ENCODE results near the gene PTGER1.
A peak's percentile ranks its signal among the peaks of the same experiment; 100 is the strongest.

Gene PTGER1

GRCh38 chr19:14472202-14472938 is 2.8 kb downstream of the PTGER1 start:
- no CpG with 5 or more reads among the region's 66 CpGs for WGBS, 2 donors (ENCODE audit: extremely low coverage in 2 of 2, insufficient read length in 2 of 2, insufficient replicate concordance in 1 of 2)
- Histone ChIP-seq H2BK12ac (ENCODE audit: low read length) (no peak overlapping the region), H3K27me3 (ENCODE audit: control insufficient read depth in 3 of 3, insufficient read depth in 3 of 3, low read depth in 1 of 3, low read length in 3 of 3) (peaks cover 0 to 6% (median 0%) of the 10 kb centered on the region in 3 experiments), H3K4me3 (ENCODE audit: low read length in 2 of 2) (peak overlapping the region in 1 of 2 donors; percentile 58), H2BK120ac (ENCODE audit: low read depth, low read length) (no peak overlapping the region), H4K91ac (ENCODE audit: low read depth, low read length, poor library complexity) (peak overlapping the region; percentile 72), H3K18ac (ENCODE audit: low read length) (peak overlapping the region; percentile 99), H3K4ac (ENCODE audit: low read length) (peak overlapping the region; percentile 23), H2AK5ac (ENCODE audit: low read depth, low read length) (peak overlapping the region; percentile 99), H2AFZ (ENCODE audit: low read length) (peak overlapping the region; percentile 76), H3K9me3 (replicated peaks in 1 of 2; ENCODE audit: control insufficient read depth in 2 of 2, insufficient read depth in 1 of 2, low read depth in 1 of 2, low read length in 2 of 2) (no peaks in the 10 kb centered on the region), H2BK5ac (ENCODE audit: low read length) (peak overlapping the region; percentile 96), H3K23ac (ENCODE audit: low read depth, low read length, poor library complexity) (peak overlapping the region; percentile 95), H3K36me3 (replicated peaks in 1 of 2; ENCODE audit: control insufficient read depth in 2 of 2, insufficient read depth in 2 of 2, low read length in 2 of 2) (peaks cover 21 to 35% of the 10 kb centered on the region in 2 donors), H3K14ac (ENCODE audit: low read length) (peak overlapping the region; percentile 38), H3K9ac (ENCODE audit: low read depth, low read length, poor library complexity) (peak overlapping the region; percentile 81), H3K27ac (replicated peaks; ENCODE audit: low read length) (no peak overlapping the region), H2BK15ac (ENCODE audit: low read length) (peak overlapping the region; percentile 98), H3K4me1 (ENCODE audit: control insufficient read depth in 2 of 2, insufficient read depth in 1 of 2, low read depth in 1 of 2, low read length in 2 of 2) (peaks cover 2 to 18% of the 10 kb centered on the region in 2 donors), H4K8ac (ENCODE audit: low read depth, low read length) (peak overlapping the region; percentile 43), H3K4me2 (ENCODE audit: insufficient read depth, low read length, poor library complexity, severe bottlenecking) (peak overlapping the region; percentile 83), H3K79me1 (ENCODE audit: low read depth, low read length) (no peaks in the 10 kb centered on the region)
- DNase-seq (ENCODE audit: low spot score), result peak; percentile 74

- Histone ChIP-seq H3K23ac (ENCODE audit: low read depth, low read length, poor library complexity) (peak overlapping the region; percentile 95), H2BK15ac (ENCODE audit: low read length) (no peak overlapping the region), H3K79me1 (ENCODE audit: low read depth, low read length) (no peaks in the 10 kb centered on the region), H3K4me3 (ENCODE audit: low read length in 2 of 2) (no peak overlapping the region), H3K27me3 (ENCODE audit: control insufficient read depth in 3 of 3, insufficient read depth in 3 of 3, low read depth in 1 of 3, low read length in 3 of 3) (peaks cover 0 to 6% (median 0%) of the 10 kb centered on the region in 3 experiments), H3K18ac (ENCODE audit: low read length) (peak overlapping the region; percentile 99), H3K4me1 (ENCODE audit: control insufficient read depth in 2 of 2, insufficient read depth in 1 of 2, low read depth in 1 of 2, low read length in 2 of 2) (peaks cover 2 to 18% of the 10 kb centered on the region in 2 donors), H4K91ac (ENCODE audit: low read depth, low read length, poor library complexity) (no peak overlapping the region), H3K9ac (ENCODE audit: low read depth, low read length, poor library complexity) (no peak overlapping the region), H2BK12ac (ENCODE audit: low read length) (no peak overlapping the region), H3K14ac (ENCODE audit: low read length) (no peak overlapping the region), H2AFZ (ENCODE audit: low read length) (peak overlapping the region; percentile 29), H2AK5ac (ENCODE audit: low read depth, low read length) (peak overlapping the region; percentile 81), H2BK120ac (ENCODE audit: low read depth, low read length) (no peak overlapping the region), H3K4me2 (ENCODE audit: insufficient read depth, low read length, poor library complexity, severe bottlenecking) (no peak overlapping the region), H3K36me3 (replicated peaks in 1 of 2; ENCODE audit: control insufficient read depth in 2 of 2, insufficient read depth in 2 of 2, low read length in 2 of 2) (peaks cover 21 to 38% of the 10 kb centered on the region in 2 donors), H3K27ac (replicated peaks; ENCODE audit: low read length) (no peak overlapping the region), H4K8ac (ENCODE audit: low read depth, low read length) (no peak overlapping the region), H3K9me3 (replicated peaks in 1 of 2; ENCODE audit: control insufficient read depth in 2 of 2, insufficient read depth in 1 of 2, low read depth in 1 of 2, low read length in 2 of 2) (no peaks in the 10 kb centered on the region), H2BK5ac (ENCODE audit: low read length) (no peak overlapping the region), H3K4ac (ENCODE audit: low read length) (no peak overlapping the region)
- DNase-seq (ENCODE audit: low spot score), result no peak
- WGBS, 2 donors (ENCODE audit: extremely low coverage in 2 of 2, insufficient read length in 2 of 2, insufficient replicate concordance in 1 of 2), result no CpG with 5 or more reads among the region's 46 CpGs
These were observed 3.5 kb downstream of the PTGER1 start for GRCh38 chr19:14471436-14472187.

GRCh38 chr19:14470031-14470876 is 4.9 kb downstream of the PTGER1 start:
- Histone ChIP-seq H3K36me3 (replicated peaks in 1 of 2; ENCODE audit: control insufficient read depth in 2 of 2, insufficient read depth in 2 of 2, low read length in 2 of 2) (peaks cover 21 to 47% of the 10 kb centered on the region in 2 donors), H2BK5ac (ENCODE audit: low read length) (no peak overlapping the region), H3K4me1 (ENCODE audit: control insufficient read depth in 2 of 2, insufficient read depth in 1 of 2, low read depth in 1 of 2, low read length in 2 of 2) (peaks cover 2 to 11% of the 10 kb centered on the region in 2 donors), H2BK12ac (ENCODE audit: low read length) (no peak overlapping the region), H2BK120ac (ENCODE audit: low read depth, low read length) (no peak overlapping the region), H3K18ac (ENCODE audit: low read length) (no peak overlapping the region), H2AFZ (ENCODE audit: low read length) (no peak overlapping the region), H3K27ac (replicated peaks; ENCODE audit: low read length) (no peak overlapping the region), H3K4me3 (ENCODE audit: low read length in 2 of 2) (no peak overlapping the region), H3K27me3 (ENCODE audit: control insufficient read depth in 3 of 3, insufficient read depth in 3 of 3, low read depth in 1 of 3, low read length in 3 of 3) (peaks cover 0 to 6% (median 0%) of the 10 kb centered on the region in 3 experiments), H4K8ac (ENCODE audit: low read depth, low read length) (no peak overlapping the region), H3K4ac (ENCODE audit: low read length) (no peak overlapping the region), H3K79me1 (ENCODE audit: low read depth, low read length) (no peaks in the 10 kb centered on the region), H2AK5ac (ENCODE audit: low read depth, low read length) (no peak overlapping the region), H4K91ac (ENCODE audit: low read depth, low read length, poor library complexity) (no peak overlapping the region), H3K14ac (ENCODE audit: low read length) (no peak overlapping the region), H2BK15ac (ENCODE audit: low read length) (no peak overlapping the region), H3K23ac (ENCODE audit: low read depth, low read length, poor library complexity) (no peak overlapping the region), H3K9ac (ENCODE audit: low read depth, low read length, poor library complexity) (no peak overlapping the region), H3K4me2 (ENCODE audit: insufficient read depth, low read length, poor library complexity, severe bottlenecking) (no peak overlapping the region), H3K9me3 (replicated peaks in 1 of 2; ENCODE audit: control insufficient read depth in 2 of 2, insufficient read depth in 1 of 2, low read depth in 1 of 2, low read length in 2 of 2) (no peaks in the 10 kb centered on the region)
- DNase-seq (ENCODE audit: low spot score), result no peak
- no CpG with 5 or more reads among the region's 32 CpGs for WGBS, 2 donors (ENCODE audit: extremely low coverage in 2 of 2, insufficient read length in 2 of 2, insufficient replicate concordance in 1 of 2)
